NCI-H1105 (cell line): ENCODE results near the gene PLA2G3.
"Not testable (repeated sequence)": the region's sequence is repeated elsewhere in the genome, so short reads cannot be mapped to it uniquely, and the experiment has no call there.

ENCODE experiments used
- DNase-seq: peaks from one replicate; lab custom pipeline; 2025; lab: John Stamatoyannopoulos, UW

The PLA2G3 gene, protein sequence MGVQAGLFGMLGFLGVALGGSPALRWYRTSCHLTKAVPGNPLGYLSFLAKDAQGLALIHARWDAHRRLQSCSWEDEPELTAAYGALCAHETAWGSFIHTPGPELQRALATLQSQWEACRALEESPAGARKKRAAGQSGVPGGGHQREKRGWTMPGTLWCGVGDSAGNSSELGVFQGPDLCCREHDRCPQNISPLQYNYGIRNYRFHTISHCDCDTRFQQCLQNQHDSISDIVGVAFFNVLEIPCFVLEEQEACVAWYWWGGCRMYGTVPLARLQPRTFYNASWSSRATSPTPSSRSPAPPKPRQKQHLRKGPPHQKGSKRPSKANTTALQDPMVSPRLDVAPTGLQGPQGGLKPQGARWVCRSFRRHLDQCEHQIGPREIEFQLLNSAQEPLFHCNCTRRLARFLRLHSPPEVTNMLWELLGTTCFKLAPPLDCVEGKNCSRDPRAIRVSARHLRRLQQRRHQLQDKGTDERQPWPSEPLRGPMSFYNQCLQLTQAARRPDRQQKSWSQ

GRCh38 chr22:31139866-31140716, at the start of gene PLA2G3:
PLA2G3 (minus strand) TSS chr22:31140508; CDS start chr22:31140354, 154 bp downstream.
- peak; percentile 96 for DNase-seq

DNA sequence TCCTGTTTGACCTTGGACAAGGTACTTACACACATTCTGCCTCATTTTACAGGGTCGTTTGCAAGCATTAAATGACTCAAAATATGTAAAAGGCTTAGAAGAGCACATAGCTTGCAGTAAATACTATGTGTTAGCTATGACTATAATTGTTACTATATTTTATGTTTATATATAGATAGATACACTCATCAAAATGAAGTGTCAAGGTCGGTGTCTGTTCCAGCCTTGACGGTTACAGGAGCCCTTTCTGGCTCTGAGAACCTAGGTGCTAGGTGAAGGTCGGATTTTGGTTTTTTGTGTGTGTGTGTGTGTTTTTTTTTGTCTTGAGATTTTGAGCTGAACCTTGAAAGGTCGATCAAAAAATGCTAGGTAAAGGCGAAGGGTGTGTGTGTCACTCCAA, 47.3 kb upstream of the PLA2G3 start:
- no peak for DNase-seq

DNA sequence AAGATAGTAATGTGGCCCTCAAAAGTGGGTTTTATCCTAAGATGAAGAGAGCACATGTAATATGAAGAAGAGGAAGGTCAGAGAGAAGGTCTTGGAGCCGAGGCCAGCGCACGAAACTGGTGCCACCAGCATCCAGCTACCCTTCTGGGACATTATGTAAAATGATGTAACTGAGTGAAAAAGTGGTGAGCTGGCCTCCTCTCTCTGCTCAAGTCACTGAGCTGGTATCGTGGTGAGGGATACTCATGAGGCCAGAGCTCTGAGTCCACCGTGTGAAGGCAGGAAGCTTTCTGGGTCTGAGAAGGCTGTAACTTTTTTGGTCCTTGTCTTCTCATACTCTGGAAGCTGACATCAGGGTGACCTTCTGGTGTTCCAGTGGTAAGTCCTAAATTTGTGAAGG, 44.7 kb upstream of the PLA2G3 start:
- DNase-seq, result no peak

GRCh38 chr22:31184015-31184414, 43.7 kb upstream of the PLA2G3 start:
- no peak for DNase-seq

GRCh38 chr22:31179345-31179744, 39.0 kb upstream of the PLA2G3 start:
- peak; percentile 2 for DNase-seq

DNA sequence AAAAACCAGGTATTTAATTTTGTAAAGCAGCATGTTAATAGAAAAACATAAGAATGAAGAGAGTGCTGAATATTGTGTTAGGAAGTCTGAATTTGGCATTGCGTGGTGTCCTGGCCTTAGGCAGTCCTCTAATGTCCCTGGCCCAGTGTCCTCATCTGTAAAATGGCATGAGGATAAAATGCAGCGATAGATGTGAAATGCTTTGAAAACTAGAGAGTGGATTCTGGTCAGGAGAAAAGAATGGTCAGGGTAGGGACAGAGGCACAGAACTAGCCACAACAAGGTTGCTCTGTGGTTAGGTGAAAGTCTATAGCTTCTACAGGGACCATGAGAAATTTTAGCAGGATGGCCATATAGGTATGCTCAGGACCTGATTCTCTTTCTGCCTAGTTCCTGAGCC, 38.6 kb upstream of the PLA2G3 start:
- no peak for DNase-seq

GRCh38 chr22:31177420-31178162, 37.3 kb upstream of the PLA2G3 start:
- peak; percentile 0 for DNase-seq

GRCh38 chr22:31176923-31177322, 36.6 kb upstream of the PLA2G3 start:
- no peak for DNase-seq

GRCh38 chr22:31173386-31174145, 33.3 kb upstream of the PLA2G3 start:
- DNase-seq, result no peak

GRCh38 chr22:31171734-31172133, 31.4 kb upstream of the PLA2G3 start:
- DNase-seq, result not testable (repeated sequence)

DNA sequence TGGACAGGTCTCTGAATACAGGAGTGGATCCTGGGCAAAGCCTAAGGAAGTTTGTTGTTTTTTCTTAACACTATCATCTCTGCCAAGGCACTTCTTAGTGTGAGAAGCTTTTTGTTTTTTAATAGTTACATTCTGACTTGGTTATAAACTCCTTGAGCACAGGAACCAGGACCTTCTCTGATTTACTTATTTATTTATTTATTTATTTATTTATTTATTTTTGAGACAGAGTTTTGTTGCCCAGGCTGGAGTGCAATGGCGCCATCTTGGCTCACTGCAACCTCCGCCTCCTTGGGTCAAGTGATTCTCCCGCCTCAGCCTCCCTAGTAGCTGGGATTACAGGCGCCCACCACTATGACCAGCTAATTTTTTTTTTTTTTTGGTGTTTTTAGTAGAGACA, 30.7 kb upstream of the PLA2G3 start:
- no peak for DNase-seq

DNA sequence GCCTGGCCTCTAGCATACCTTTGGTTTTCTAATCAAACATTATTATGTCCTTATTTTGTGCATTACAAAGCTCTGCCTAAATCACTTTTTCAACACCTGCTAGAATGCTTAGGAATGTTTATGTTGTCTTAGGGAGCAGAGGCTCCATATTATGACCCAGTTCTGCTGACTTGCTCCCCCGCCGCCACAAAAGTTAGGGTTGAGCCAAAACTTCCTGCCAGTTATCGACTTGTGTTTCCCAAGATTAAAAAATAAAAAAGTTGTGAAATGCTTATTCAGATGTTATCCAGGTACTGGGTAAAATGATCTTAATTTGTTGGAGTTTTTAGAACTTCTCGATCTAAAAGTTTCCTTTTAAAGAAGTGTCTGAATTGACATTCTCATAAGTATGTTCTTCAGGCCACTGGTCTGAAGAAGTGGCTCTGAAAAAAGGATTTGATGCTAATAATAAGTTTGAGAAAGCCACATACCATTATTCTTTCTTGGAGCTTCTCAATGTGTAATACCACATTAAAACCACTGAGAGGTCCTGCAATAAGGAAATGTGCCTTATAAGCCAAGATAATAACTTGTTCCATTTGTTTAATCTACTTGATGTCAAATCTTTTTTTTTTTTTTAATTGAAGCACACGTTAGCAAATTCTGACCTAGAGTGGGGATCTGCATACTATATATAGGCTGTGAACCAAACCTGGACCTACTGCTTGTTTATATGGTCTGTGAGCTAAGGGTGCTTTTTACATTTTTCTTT, 21.9 kb upstream of the PLA2G3 start:
- no peak for DNase-seq

- no peak for DNase-seq
Measured at GRCh38 chr22:31161386-31161785, 21.1 kb upstream of the PLA2G3 start.

GRCh38 chr22:31160328-31160978, 20.1 kb upstream of the PLA2G3 start:
- DNase-seq, result no peak

DNA sequence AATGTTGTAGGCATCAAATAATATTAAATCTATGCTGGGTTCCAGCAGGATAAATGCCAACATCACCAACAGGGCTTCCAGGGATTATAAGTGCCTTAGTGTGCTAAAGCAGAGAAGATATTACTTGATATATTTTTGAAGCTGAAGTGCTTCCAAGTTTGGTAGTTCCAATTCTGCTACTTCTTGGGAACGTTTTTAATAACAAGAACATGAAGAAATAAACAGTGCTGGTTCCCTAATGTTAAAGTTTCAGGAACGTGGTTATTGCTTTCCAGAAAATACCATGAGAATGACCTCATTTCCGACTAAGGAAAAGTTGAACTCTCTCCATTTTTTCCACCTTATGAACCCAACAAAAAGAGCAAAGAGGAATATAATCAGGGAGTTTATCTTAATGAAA, 15.1 kb upstream of the PLA2G3 start:
- no peak for DNase-seq

GRCh38 chr22:31154975-31155374, 14.7 kb upstream of the PLA2G3 start:
- no peak for DNase-seq

DNA sequence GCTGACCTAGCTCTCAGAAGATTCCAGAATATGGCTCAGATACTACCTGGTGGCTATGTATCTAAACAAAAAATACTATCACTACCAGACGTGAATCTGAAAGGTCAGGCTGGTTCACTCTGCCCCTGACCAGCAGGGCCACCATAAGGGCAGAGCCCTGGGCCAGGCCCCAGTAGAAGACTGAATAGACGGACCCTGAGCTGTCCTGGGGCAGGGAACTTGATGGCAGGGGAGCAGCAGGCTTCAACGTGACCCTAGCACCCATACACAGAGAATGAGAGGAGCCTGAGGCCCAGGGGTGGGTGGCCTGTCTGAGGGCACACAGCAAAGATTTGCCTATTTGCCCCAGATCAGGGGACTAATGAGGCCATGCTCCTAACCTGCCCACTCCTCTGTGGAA, 13.0 kb upstream of the PLA2G3 start:
- no peak for DNase-seq

DNA sequence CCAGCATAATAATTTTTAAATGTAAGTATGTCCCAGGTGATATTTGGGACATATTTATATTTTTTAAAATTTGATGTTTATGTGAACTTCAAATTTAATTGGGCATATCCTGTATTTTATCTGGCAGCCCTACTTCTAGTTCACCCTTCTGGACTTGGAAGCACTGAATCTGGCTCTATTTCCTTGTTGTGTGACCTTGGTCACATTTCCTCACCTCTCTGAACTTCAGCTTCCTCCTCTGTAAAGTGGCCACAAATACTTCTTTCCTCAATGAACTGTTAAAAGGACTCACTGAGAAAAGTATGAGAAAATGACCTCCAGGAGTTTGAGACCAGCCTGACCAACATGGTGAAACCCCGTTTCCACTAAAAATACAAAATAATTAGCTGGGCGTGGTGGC, 11.6 kb upstream of the PLA2G3 start:
- DNase-seq, result no peak

- DNase-seq, result no peak
Measured at GRCh38 chr22:31150615-31151014, 10.3 kb upstream of the PLA2G3 start.

DNA sequence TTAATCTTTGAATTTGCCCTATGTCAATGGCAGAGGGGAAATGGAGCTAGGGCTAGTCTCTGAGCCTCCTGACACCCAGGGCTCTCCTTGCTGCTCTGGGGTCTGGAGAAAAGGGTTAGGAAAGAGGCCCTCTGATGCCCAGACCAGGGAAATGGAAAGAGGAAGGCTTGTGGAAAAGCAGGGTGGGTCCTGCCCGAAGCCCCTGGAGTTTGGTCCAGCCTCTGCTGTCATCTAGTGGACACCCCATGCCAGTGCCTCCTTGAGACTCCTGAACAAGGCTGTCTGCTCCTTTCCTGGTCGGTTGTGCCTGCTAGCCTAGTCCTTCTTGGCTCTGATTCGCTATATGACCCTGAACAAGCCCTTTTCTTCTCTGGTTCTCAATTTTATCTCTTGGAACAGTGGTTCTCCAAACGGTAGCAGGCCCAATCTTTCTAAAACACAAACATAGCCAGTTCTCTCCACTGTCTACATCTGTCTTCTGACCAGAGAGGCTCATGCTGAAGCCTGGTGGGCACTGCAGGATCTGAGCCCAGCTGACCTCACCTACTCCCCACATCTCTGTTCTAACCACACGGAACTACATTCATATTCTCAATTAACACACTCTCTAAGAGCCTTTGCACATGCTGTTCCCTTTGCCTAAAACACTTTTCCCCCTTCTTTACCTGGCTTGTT, 8.8 kb upstream of the PLA2G3 start:
- peak; percentile 71 for DNase-seq
